PC-9 (cell line): Measurements from ENCODE around the gene DLGAP5. TPM values are rescaled to one million over a fixed set of nuclear protein-coding genes. Genes with fewer than 3 reads are reported as not detected.

Source experiments
- BruUV-seq: library from RNA; stranded (reverse); fragments of 400-500 nt; replicated peaks from 2 replicates; lab custom pipeline; 2021; lab: Mats Ljungman, UMichigan
- CTCF ChIA-PET: fragments of 300-600 bp; sonication (Branson Sonifier 250); formaldehyde crosslinking; loops from one replicate; lab custom pipeline; 2022; ENCODE audit warnings: antibody characterized with exemption; lab: Charles Lee
- POLR2A ChIA-PET: fragments of 300-600 bp; sonication (Branson Sonifier 250); formaldehyde crosslinking; loops from one replicate; lab custom pipeline; 2022; ENCODE audit warnings: antibody characterized with exemption; ENCODE audit not compliant: unreplicated experiment; lab: Charles Lee
- DNase-seq, 2 experiments: peaks; one replicate each; pipeline versions ENCODE4 v3.0.0 to v3.0.0-alpha.2; 2015 to 2022; ENCODE audit warnings: mixed read lengths in 1 of 2
- H2AFZ ChIP-seq: fragments of 200-600 bp; sonication (generic); 2 replicates; pipeline ENCODE4 v1.8.1; 2017; ENCODE audit warnings: antibody characterized with exemption
- H3F3A ChIP-seq: fragments of 200-600 bp; sonication (generic); 2 replicates; pipeline ENCODE4 v1.8.1; 2017; ENCODE audit warnings: antibody characterized with exemption, mild to moderate bottlenecking, low read depth; ENCODE audit not compliant: insufficient read depth
- H3K27ac ChIP-seq: fragments of 200-600 bp; sonication (generic); 2 replicates; pipeline ENCODE4 v1.6.1; 2016; ENCODE audit warnings: mixed run types
- H3K27me3 ChIP-seq: fragments of 200-600 bp; sonication (generic); 2 replicates; pipeline ENCODE4 v1.6.1; 2016; ENCODE audit warnings: low read depth, mixed run types; ENCODE audit not compliant: insufficient read depth
- H3K36me3 ChIP-seq: fragments of 200-600 bp; sonication (generic); 2 replicates; pipeline ENCODE4 v1.6.1; 2016; ENCODE audit warnings: low read depth, mixed run types
- H3K4me1 ChIP-seq: fragments of 200-600 bp; sonication (generic); replicated peaks from 2 replicates; pipeline ENCODE4 v1.6.1; 2016; ENCODE audit warnings: mixed run types; ENCODE audit not compliant: insufficient read depth
- H3K4me2 ChIP-seq: fragments of 200-600 bp; sonication (generic); 2 replicates; pipeline ENCODE4 v1.6.1; 2017; ENCODE audit warnings: mixed run types
- H3K4me3 ChIP-seq: fragments of 200-600 bp; sonication (generic); 2 replicates; pipeline ENCODE4 v1.6.1; 2016; ENCODE audit warnings: mixed run types
- H3K79me2 ChIP-seq: fragments of 200-600 bp; sonication (generic); 2 replicates; pipeline ENCODE4 v1.6.1; 2017; ENCODE audit warnings: low read depth, mixed run types
- H3K9me2 ChIP-seq: fragments of 200-600 bp; sonication (generic); 2 replicates; pipeline ENCODE4 v1.8.1; 2017; ENCODE audit warnings: mild to moderate bottlenecking; ENCODE audit not compliant: insufficient read depth
- H3K9me3 ChIP-seq: fragments of 200-600 bp; sonication (generic); 2 replicates; pipeline ENCODE4 v1.8.1; 2016; ENCODE audit warnings: low read depth; ENCODE audit not compliant: insufficient read depth
- H4K20me1 ChIP-seq: fragments of 200-600 bp; sonication (generic); 2 replicates; pipeline ENCODE4 v1.8.1; 2017; ENCODE audit not compliant: insufficient read depth
- CTCF ChIP-seq: fragments of 200-600 bp; sonication (generic); conservative IDR thresholded peaks from 2 replicates; pipeline ENCODE4 v1.6.1; 2017; ENCODE audit warnings: mixed run types, antibody characterized with exemption, mild to moderate bottlenecking, moderate library complexity
- EZH2 ChIP-seq: fragments of 200-600 bp; sonication (generic); IDR thresholded peaks from 2 replicates; pipeline ENCODE4 v1.8.0; 2017; ENCODE audit warnings: antibody characterized with exemption, low read depth
- intact Hi-C: fragments of 100-400 bp; cut with micrococcal nuclease; formaldehyde crosslinking; loops from one replicate; pipeline ENCODE4 v1.10.0; 2022; ENCODE audit not compliant: unreplicated experiment
- total RNA-seq: library from RNA; stranded (reverse); gene quantifications from 2 replicates; pipeline ENCODE4 v1.2.3, GENCODE V29; 2021

Gene DLGAP5
- total RNA-seq, 1 experiment from 2014 or later, result 80.0 TPM

- Histone ChIP-seq H3K9me2 (no peaks in the 10 kb centered on the region), H3K79me2 (no peaks in the 10 kb centered on the region), H3K27me3 (no peaks in the 10 kb centered on the region), H2AFZ (no peak overlapping the region), H3F3A (no peaks in the 10 kb centered on the region), H3K27ac (no peak overlapping the region), H3K9me3 (no peaks in the 10 kb centered on the region), H3K4me3 (no peak overlapping the region), H3K36me3 (peaks cover 19% of the 10 kb centered on the region), H3K4me1 (no peaks in the 10 kb centered on the region), H4K20me1 (no peaks in the 10 kb centered on the region; the same call in 1 of the 2 replicates), H3K4me2 (no peak overlapping the region)
- POLR2A ChIA-PET, result no interaction called here
- CTCF ChIA-PET, result no interaction called here
- DNase-seq, result no peak
- intact Hi-C loops, result no loop called here
- BruUV-seq, result no TSS peak
- TF ChIP-seq EZH2 (no peak), CTCF (no peak)
These were observed 11.0 kb downstream of the DLGAP5 start for GRCh38 chr14:55180434-55180833.

GRCh38 chr14:55180006-55180405 lies 11.4 kb downstream of the DLGAP5 start:
- H3K9me2 ChIP-seq, result no peaks in the 10 kb centered on the region
- H3K79me2 ChIP-seq, result no peaks in the 10 kb centered on the region
- DNase-seq, result no peak
- BruUV-seq, result no TSS peak
- ChIA-PET POLR2A (no interaction called here), CTCF (no interaction called here)
- H3K9me3 ChIP-seq, result no peaks in the 10 kb centered on the region
- H2AFZ ChIP-seq, result no peak overlapping the region
- no peaks in the 10 kb centered on the region; the same call in 1 of the 2 replicates for H4K20me1 ChIP-seq
- no peak overlapping the region for H3K4me3 ChIP-seq
- TF ChIP-seq EZH2, result no peak
- no peak for TF ChIP-seq CTCF
- intact Hi-C loops, result no loop called here
- no peak overlapping the region for H3K4me2 ChIP-seq
- H3K27ac ChIP-seq, result no peak overlapping the region
- no peaks in the 10 kb centered on the region for H3K27me3 ChIP-seq
- peaks cover 19% of the 10 kb centered on the region for H3K36me3 ChIP-seq
- no peaks in the 10 kb centered on the region for H3F3A ChIP-seq
- no peaks in the 10 kb centered on the region for H3K4me1 ChIP-seq

GRCh38 chr14:55170526-55170925 lies 20.9 kb downstream of the DLGAP5 start:
- ChIA-PET CTCF (no interaction called here), POLR2A (no interaction called here)
- H3K9me3 ChIP-seq, result no peaks in the 10 kb centered on the region
- H2AFZ ChIP-seq, result no peak overlapping the region
- no peaks in the 10 kb centered on the region for H3F3A ChIP-seq
- no peaks in the 10 kb centered on the region for H3K27me3 ChIP-seq
- BruUV-seq, result no TSS peak
- no peak overlapping the region for H3K27ac ChIP-seq
- no peak for DNase-seq
- no peak overlapping the region for H3K4me3 ChIP-seq
- no peaks in the 10 kb centered on the region for H3K9me2 ChIP-seq
- intact Hi-C loops, result no loop called here
- H3K4me1 ChIP-seq, result no peaks in the 10 kb centered on the region
- peaks cover 30% of the 10 kb centered on the region for H3K36me3 ChIP-seq
- no peaks in the 10 kb centered on the region for H3K79me2 ChIP-seq
- H3K4me2 ChIP-seq, result no peak overlapping the region
- TF ChIP-seq EZH2 (no peak), CTCF (no peak)
- no peaks in the 10 kb centered on the region for H4K20me1 ChIP-seq
